Testis (tissue), 3 donors: Measurements from ENCODE around the gene CELF4. TPM values are rescaled to one million over a fixed set of nuclear protein-coding genes. Genes with fewer than 3 reads are reported as not detected.

Experiments used
- DNase-seq: peaks from one replicate; pipeline ENCODE4 v3.0.0-alpha.2; 2019
- H3K27ac ChIP-seq, 2 donors: fragments of 200-600 bp; sonication (generic); one replicate each; pipeline ENCODE4 v1.5.1; 2019
- H3K27me3 ChIP-seq: fragments of 200-600 bp; sonication (generic); one replicate; pipeline ENCODE4 v1.5.1; 2019
- H3K36me3 ChIP-seq: fragments of 200-600 bp; sonication (generic); one replicate; pipeline ENCODE4 v1.5.1; 2017; ENCODE audit warnings: low read depth; ENCODE audit errors: missing control alignments
- H3K4me1 ChIP-seq: fragments of 200-600 bp; sonication (generic); one replicate; pipeline ENCODE4 v1.5.1; 2019
- H3K4me3 ChIP-seq, 2 donors: fragments of 200-600 bp; sonication (generic); one replicate each; pipeline ENCODE4 v1.5.1; 2017 to 2019
- H3K9me3 ChIP-seq: fragments of 200-600 bp; sonication (generic); one replicate; pipeline ENCODE4 v1.5.1; 2017
- CTCF ChIP-seq, 3 experiments: fragments of 450-650 bp in 2 of 3; fragments of 200-600 bp in 1 of 3; sonication (generic) in 1 of 3; IDR thresholded peaks; one replicate each; pipeline ENCODE4 v1.5.1; 2016 to 2019; ENCODE audit warnings: antibody characterized with exemption in 3 of 3, mild to moderate bottlenecking in 2 of 3, moderate library complexity in 1 of 3
- POLR2A ChIP-seq: fragments of 450-650 bp; IDR thresholded peaks from one replicate; pipeline ENCODE4 v1.6.1; 2017; ENCODE audit warnings: antibody characterized with exemption, mild to moderate bottlenecking, moderate library complexity
- WGBS, 2 donors: methylation state at CpG; one replicate each; pipeline ENCODE4 v1.1.5; 2018; 5-methylcytosine and 5-hydroxymethylcytosine counted together
- intact Hi-C: fragments of 100-400 bp; cut with DNase I; formaldehyde crosslinking; loops from one replicate; pipeline ENCODE4 v1.15.1; 2023; ENCODE audit warnings: low total_unique reads
- polyA plus RNA-seq: library from polyadenylated mRNA; stranded (reverse); fragments of 350-450 nt; fragmentation: Illumina TruSeq; extraction: RNeasy Lipid Tissue Mini Kit (QIAGEN cat#74804); gene quantifications from one replicate; pipeline ENCODE4 v1.2.3, GENCODE V29; 2014; ENCODE audit warnings: low read depth, low replicate concordance; ENCODE audit not compliant: insufficient read depth
- total RNA-seq, 2 donors: library from RNA; depleted of rRNA; stranded (reverse); fragments of >200 nt; gene quantifications; one replicate each; pipeline ENCODE4 v1.2.3, GENCODE V29; 2016

CELF4 gene
- total and polyA plus RNA-seq, 3 donors from 2014 or later, result 3.9 to 6.3 (median 4.8) TPM

GRCh38 chr18:37287601-37288000 lies 278.0 kb downstream of the CELF4 start:
- Histone ChIP-seq H3K36me3 (no peaks in the 10 kb centered on the region), H3K4me1 (no peaks in the 10 kb centered on the region), H3K9me3 (no peaks in the 10 kb centered on the region), H3K27ac (no peak overlapping the region), H3K4me3 (no peak overlapping the region), H3K27me3 (no peaks in the 10 kb centered on the region)
- TF ChIP-seq CTCF (IDR thresholded peaks at IDR 0.05) (no peak), POLR2A (no peak)
- no peak for DNase-seq
- intact Hi-C loops, result no loop called here
- 39 to 40% methylated on average over 1 of the region's 1 CpG for WGBS, 2 donors

DNA sequence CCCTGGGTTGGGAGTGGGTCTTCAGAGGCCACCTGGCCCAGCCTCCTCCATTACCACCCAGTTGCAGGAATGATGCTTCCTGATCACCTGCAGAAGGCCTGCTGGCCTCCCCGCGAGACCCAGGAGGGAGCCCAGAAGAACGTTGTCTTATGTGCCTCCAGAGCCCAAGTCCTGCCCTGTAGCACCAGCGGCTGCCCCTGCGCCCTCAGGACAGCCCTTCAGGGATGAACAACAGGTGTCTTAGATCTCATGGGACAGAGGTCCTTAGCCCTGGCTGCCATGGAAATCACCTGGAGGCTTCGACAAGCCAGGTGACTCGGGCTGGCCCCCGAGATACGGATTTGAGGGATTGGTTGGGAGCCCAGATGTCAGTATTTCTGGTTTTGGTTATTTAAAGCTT lies 278.8 kb downstream of the CELF4 start:
- intact Hi-C loops, result no loop called here
- TF ChIP-seq CTCF (IDR thresholded peaks at IDR 0.05), result no peak
- TF ChIP-seq POLR2A, result no peak
- H3K4me3 ChIP-seq, result no peak overlapping the region
- no peaks in the 10 kb centered on the region for H3K4me1 ChIP-seq
- no peaks in the 10 kb centered on the region for H3K9me3 ChIP-seq
- WGBS, 2 donors, result 83 to 93% methylated on average over 4 to 9 of the region's 9 CpGs
- H3K36me3 ChIP-seq, result no peaks in the 10 kb centered on the region
- no peaks in the 10 kb centered on the region for H3K27me3 ChIP-seq
- no peak for DNase-seq
- H3K27ac ChIP-seq, result no peak overlapping the region

DNA sequence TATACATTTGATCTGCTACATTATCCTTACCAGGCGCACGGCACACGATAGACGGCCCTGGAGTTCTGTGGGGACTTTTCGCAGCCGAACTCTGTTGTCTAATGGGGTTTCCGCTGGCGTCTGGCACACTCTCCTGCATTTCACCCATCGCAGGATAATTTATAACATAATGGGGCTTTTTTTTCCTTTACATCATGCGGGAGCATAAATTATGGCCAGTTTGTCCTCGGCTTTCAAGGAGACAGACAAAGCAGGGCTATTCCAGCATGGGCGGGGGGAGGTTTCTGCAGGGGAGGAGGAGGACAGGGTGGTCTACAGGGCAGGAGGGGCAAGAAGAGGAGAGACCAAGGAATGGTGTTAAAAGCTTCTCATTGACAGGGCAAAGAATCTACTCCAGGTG lies 279.8 kb downstream of the CELF4 start:
- DNase-seq, result no peak
- TF ChIP-seq POLR2A (no peak), CTCF (IDR thresholded peaks at IDR 0.05) (no peak)
- H3K9me3 ChIP-seq, result no peaks in the 10 kb centered on the region
- no peaks in the 10 kb centered on the region for H3K27me3 ChIP-seq
- H3K27ac ChIP-seq, result no peak overlapping the region
- no peak overlapping the region for H3K4me3 ChIP-seq
- intact Hi-C loops, result no loop called here
- H3K4me1 ChIP-seq, result no peaks in the 10 kb centered on the region
- H3K36me3 ChIP-seq, result no peaks in the 10 kb centered on the region
- 62 to 66% methylated on average over 12 of the region's 12 CpGs for WGBS, 2 donors

- intact Hi-C loops, result no loop called here
- 92 to 94% methylated on average over 6 to 7 of the region's 7 CpGs for WGBS, 2 donors
- H3K27ac ChIP-seq, result no peak overlapping the region
These were observed 281.3 kb downstream of the CELF4 start for GRCh38 chr18:37284260-37284659.

More at GRCh38 chr18:37284260-37284659, 281.3 kb downstream of the CELF4 start:
- no peaks in the 10 kb centered on the region for H3K36me3 ChIP-seq
- DNase-seq, result no peak
- TF ChIP-seq CTCF (IDR thresholded peaks at IDR 0.05) (no peak), POLR2A (no peak)
- no peaks in the 10 kb centered on the region for H3K27me3 ChIP-seq
- no peaks in the 10 kb centered on the region for H3K4me1 ChIP-seq
- H3K4me3 ChIP-seq, result no peak overlapping the region
- no peaks in the 10 kb centered on the region for H3K9me3 ChIP-seq
